Testis (tissue), 3 donors: ENCODE results near the gene BTBD6. TPM values are rescaled to one million over a fixed set of nuclear protein-coding genes. Genes with fewer than 3 reads are reported as not detected.

ENCODE experiments used
- DNase-seq: peaks from one replicate; pipeline ENCODE4 v3.0.0-alpha.2; 2019
- H3K27ac ChIP-seq, 2 donors: fragments of 200-600 bp; sonication (generic); one replicate each; pipeline ENCODE4 v1.5.1; 2019
- H3K27me3 ChIP-seq: fragments of 200-600 bp; sonication (generic); one replicate; pipeline ENCODE4 v1.5.1; 2019
- H3K36me3 ChIP-seq: fragments of 200-600 bp; sonication (generic); one replicate; pipeline ENCODE4 v1.5.1; 2017; ENCODE audit warnings: low read depth; ENCODE audit errors: missing control alignments
- H3K4me1 ChIP-seq: fragments of 200-600 bp; sonication (generic); one replicate; pipeline ENCODE4 v1.5.1; 2019
- H3K4me3 ChIP-seq, 2 donors: fragments of 200-600 bp; sonication (generic); one replicate each; pipeline ENCODE4 v1.5.1; 2017 to 2019
- H3K9me3 ChIP-seq: fragments of 200-600 bp; sonication (generic); one replicate; pipeline ENCODE4 v1.5.1; 2017
- CTCF ChIP-seq, 3 experiments: fragments of 450-650 bp in 2 of 3; fragments of 200-600 bp in 1 of 3; sonication (generic) in 1 of 3; IDR thresholded peaks; one replicate each; pipeline ENCODE4 v1.5.1; 2016 to 2019; ENCODE audit warnings: antibody characterized with exemption in 3 of 3, mild to moderate bottlenecking in 2 of 3, moderate library complexity in 1 of 3
- POLR2A ChIP-seq: fragments of 450-650 bp; IDR thresholded peaks from one replicate; pipeline ENCODE4 v1.6.1; 2017; ENCODE audit warnings: antibody characterized with exemption, mild to moderate bottlenecking, moderate library complexity
- WGBS, 2 donors: methylation state at CpG; one replicate each; pipeline ENCODE4 v1.1.5; 2018; 5-methylcytosine and 5-hydroxymethylcytosine counted together
- intact Hi-C: fragments of 100-400 bp; cut with DNase I; formaldehyde crosslinking; loops from one replicate; pipeline ENCODE4 v1.15.1; 2023; ENCODE audit warnings: low total_unique reads
- polyA plus RNA-seq: library from polyadenylated mRNA; stranded (reverse); fragments of 350-450 nt; fragmentation: Illumina TruSeq; extraction: RNeasy Lipid Tissue Mini Kit (QIAGEN cat#74804); gene quantifications from one replicate; pipeline ENCODE4 v1.2.3, GENCODE V29; 2014; ENCODE audit warnings: low read depth, low replicate concordance; ENCODE audit not compliant: insufficient read depth
- total RNA-seq, 2 donors: library from RNA; depleted of rRNA; stranded (reverse); fragments of >200 nt; gene quantifications; one replicate each; pipeline ENCODE4 v1.2.3, GENCODE V29; 2016

BTBD6 gene
- total and polyA plus RNA-seq, 3 donors from 2014 or later, result 84.1 to 120 (median 97.6) TPM

- Histone ChIP-seq H3K4me1 (no peaks in the 10 kb centered on the region), H3K27ac (no peak overlapping the region), H3K4me3 (no peak overlapping the region), H3K36me3 (no peaks in the 10 kb centered on the region), H3K9me3 (no peaks in the 10 kb centered on the region), H3K27me3 (no peaks in the 10 kb centered on the region)
- 81 to 82% methylated on average over 8 to 10 of the region's 10 CpGs for WGBS, 2 donors
- intact Hi-C loops, result loop anchor here (10.0 kb wide), 1 partner anchor 78 kb away; no protein-coding TSS in a partner anchor
- TF ChIP-seq POLR2A, result no peak
- TF ChIP-seq CTCF (IDR thresholded peaks at IDR 0.05), result no peak
- no peak for DNase-seq
Measured at GRCh38 chr14:105283028-105283427, 34.7 kb downstream of the BTBD6 start.

GRCh38 chr14:105283899-105284298, 35.6 kb downstream of the BTBD6 start:
- Histone ChIP-seq H3K4me3 (no peak overlapping the region), H3K4me1 (no peaks in the 10 kb centered on the region), H3K36me3 (no peaks in the 10 kb centered on the region), H3K27me3 (no peaks in the 10 kb centered on the region), H3K27ac (no peak overlapping the region), H3K9me3 (no peaks in the 10 kb centered on the region)
- WGBS, 2 donors, result 80 to 82% methylated on average over 15 of the region's 15 CpGs
- no peak for DNase-seq
- intact Hi-C loops, result loop anchor here (10.0 kb wide), 1 partner anchor 79 kb away; no protein-coding TSS in a partner anchor
- TF ChIP-seq POLR2A, result no peak
- TF ChIP-seq CTCF (IDR thresholded peaks at IDR 0.05), result no peak

GRCh38 chr14:105285174-105285573, 36.8 kb downstream of the BTBD6 start:
- no peaks in the 10 kb centered on the region for H3K9me3 ChIP-seq
- H3K27ac ChIP-seq, result no peak overlapping the region
- no peaks in the 10 kb centered on the region for H3K36me3 ChIP-seq
- DNase-seq, result no peak
- no peak for TF ChIP-seq POLR2A
- TF ChIP-seq CTCF (IDR thresholded peaks at IDR 0.05), result no peak
- H3K4me3 ChIP-seq, result no peak overlapping the region
- no peaks in the 10 kb centered on the region for H3K4me1 ChIP-seq
- H3K27me3 ChIP-seq, result no peaks in the 10 kb centered on the region
- 92 to 94% methylated on average over 8 of the region's 8 CpGs for WGBS, 2 donors
- intact Hi-C loops, result loop anchor here (10.0 kb wide), 1 partner anchor 80 kb away; no protein-coding TSS in a partner anchor

- H3K4me1 ChIP-seq, result no peaks in the 10 kb centered on the region
- TF ChIP-seq CTCF (IDR thresholded peaks at IDR 0.05), result no peak
- no peak for TF ChIP-seq POLR2A
- H3K4me3 ChIP-seq, result no peak overlapping the region
- DNase-seq, result no peak
- intact Hi-C loops, result loop anchor here (10.0 kb wide), 1 partner anchor 82 kb away; no protein-coding TSS in a partner anchor
- no peaks in the 10 kb centered on the region for H3K27me3 ChIP-seq
- no peak overlapping the region for H3K27ac ChIP-seq
- 91 to 96% methylated on average over 8 to 9 of the region's 9 CpGs for WGBS, 2 donors
- no peaks in the 10 kb centered on the region for H3K9me3 ChIP-seq
- H3K36me3 ChIP-seq, result no peaks in the 10 kb centered on the region
Measured at GRCh38 chr14:105286759-105287144, 38.4 kb downstream of the BTBD6 start.
